Mammary epithelial cell (primary cell): ENCODE results near the gene GOLT1B.
"Not testable (repeated sequence)": the region's sequence is repeated elsewhere in the genome, so short reads cannot be mapped to it uniquely, and the experiment has no call there.

Source experiments
- EZH2 ChIP-seq: IDR thresholded peaks from 2 replicates; pipeline ENCODE4 v1.6.1; 2012; ENCODE audit warnings: low read length, inconsistent platforms, borderline replicate concordance
- TF ChIP-seq, protein P1 (sequence below), 2 donors: IDR thresholded peaks in 1 of 2; conservative IDR thresholded peaks in 1 of 2; 2 replicates each; pipeline ENCODE4 v1.5.1; 2011 to 2012; ENCODE audit warnings: inconsistent platforms in 2 of 2, low read length in 2 of 2, mild to moderate bottlenecking in 2 of 2, control low read depth in 1 of 2, low read depth in 1 of 2; ENCODE audit not compliant: insufficient read depth in 1 of 2; ENCODE audit errors: extremely low read depth in 1 of 2

DNA sequence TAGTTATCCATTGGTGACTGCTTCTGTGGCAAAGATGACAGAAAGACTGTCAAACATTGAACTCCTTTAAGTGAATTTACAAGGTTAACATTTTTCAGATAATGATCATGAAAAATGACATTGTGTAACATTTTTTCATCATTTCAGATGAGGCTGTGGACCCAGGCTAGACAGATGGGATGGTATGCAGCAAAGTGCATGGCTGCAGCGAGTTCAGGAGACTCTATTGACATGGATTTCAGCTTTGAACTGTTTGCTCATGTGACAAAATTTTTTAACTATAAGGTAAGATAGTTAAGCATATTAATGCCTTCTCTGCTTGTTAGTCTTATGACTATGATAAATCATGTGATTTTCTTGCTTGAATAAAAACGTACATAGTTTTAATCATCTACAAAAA lies 34.3 kb upstream of the GOLT1B start:
- TF ChIP-seq, protein P1, sequence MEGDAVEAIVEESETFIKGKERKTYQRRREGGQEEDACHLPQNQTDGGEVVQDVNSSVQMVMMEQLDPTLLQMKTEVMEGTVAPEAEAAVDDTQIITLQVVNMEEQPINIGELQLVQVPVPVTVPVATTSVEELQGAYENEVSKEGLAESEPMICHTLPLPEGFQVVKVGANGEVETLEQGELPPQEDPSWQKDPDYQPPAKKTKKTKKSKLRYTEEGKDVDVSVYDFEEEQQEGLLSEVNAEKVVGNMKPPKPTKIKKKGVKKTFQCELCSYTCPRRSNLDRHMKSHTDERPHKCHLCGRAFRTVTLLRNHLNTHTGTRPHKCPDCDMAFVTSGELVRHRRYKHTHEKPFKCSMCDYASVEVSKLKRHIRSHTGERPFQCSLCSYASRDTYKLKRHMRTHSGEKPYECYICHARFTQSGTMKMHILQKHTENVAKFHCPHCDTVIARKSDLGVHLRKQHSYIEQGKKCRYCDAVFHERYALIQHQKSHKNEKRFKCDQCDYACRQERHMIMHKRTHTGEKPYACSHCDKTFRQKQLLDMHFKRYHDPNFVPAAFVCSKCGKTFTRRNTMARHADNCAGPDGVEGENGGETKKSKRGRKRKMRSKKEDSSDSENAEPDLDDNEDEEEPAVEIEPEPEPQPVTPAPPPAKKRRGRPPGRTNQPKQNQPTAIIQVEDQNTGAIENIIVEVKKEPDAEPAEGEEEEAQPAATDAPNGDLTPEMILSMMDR (conservative IDR thresholded peaks at IDR 0.05 in 1 of 2, IDR thresholded peaks at IDR 0.05 in 1 of 2; ENCODE audit: extremely low read depth in 1 of 2, insufficient read depth in 1 of 2, low read depth in 1 of 2, low read length in 2 of 2), result not testable (repeated sequence)
- TF ChIP-seq EZH2, result not testable (repeated sequence)
